OCI-LY7 (cell line): Measurements from ENCODE around the gene HIGD2A. TPM values are rescaled to one million over a fixed set of nuclear protein-coding genes. Genes with fewer than 3 reads are reported as not detected.

Experiments
- BruUV-seq: library from RNA; stranded (reverse); fragments of 400-500 nt; replicated peaks from 2 replicates; lab custom pipeline; 2021; lab: Mats Ljungman, UMichigan
- CTCF ChIA-PET: fragments of 300-600 bp; sonication (Branson Sonifier 250); formaldehyde crosslinking; loops from one replicate; lab custom pipeline; 2022; ENCODE audit warnings: antibody characterized with exemption; ENCODE audit not compliant: unreplicated experiment; lab: Charles Lee
- POLR2A ChIA-PET: fragments of 300-600 bp; sonication (Branson Sonifier 250); formaldehyde crosslinking; loops from one replicate; lab custom pipeline; 2022; ENCODE audit warnings: antibody characterized with exemption; lab: Charles Lee
- DNase-seq: peaks from one replicate; pipeline ENCODE4 v3.0.0-alpha.2; 2015; ENCODE audit warnings: low spot score
- H2AFZ ChIP-seq: fragments of 200-600 bp; sonication (generic), shearing (Covaris generic); 2 replicates; pipeline ENCODE4 v1.6.1; 2014; ENCODE audit warnings: mild to moderate bottlenecking, antibody characterized with exemption, low read length, moderate library complexity
- H3K27ac ChIP-seq: fragments of 200-600 bp; sonication (generic); 2 replicates; pipeline ENCODE4 v1.5.1; 2014; ENCODE audit warnings: mixed run types, low read depth, mild to moderate bottlenecking, moderate library complexity, low read length, inconsistent platforms; ENCODE audit not compliant: poor library complexity, severe bottlenecking
- H3K36me3 ChIP-seq: fragments of 200-600 bp; sonication (generic); 2 replicates; pipeline ENCODE4 v1.6.1; 2014; ENCODE audit warnings: mild to moderate bottlenecking, antibody characterized with exemption, low read length, moderate library complexity, mixed read lengths; ENCODE audit not compliant: insufficient read depth
- H3K4me1 ChIP-seq: fragments of 200-600 bp; sonication (generic); 2 replicates; pipeline ENCODE4 v1.5.1; 2014; ENCODE audit warnings: mild to moderate bottlenecking, low read length; ENCODE audit not compliant: insufficient read depth, poor library complexity, severe bottlenecking
- H3K4me2 ChIP-seq: fragments of 200-600 bp; sonication (generic); 2 replicates; pipeline ENCODE4 v1.6.1; 2014; ENCODE audit warnings: mild to moderate bottlenecking, low read length
- H3K4me3 ChIP-seq: fragments of 200-600 bp; sonication (generic); 2 replicates; pipeline ENCODE4 v1.5.1; 2014; ENCODE audit warnings: mild to moderate bottlenecking, low read depth, low read length; ENCODE audit not compliant: poor library complexity, severe bottlenecking
- H3K79me2 ChIP-seq: fragments of 200-600 bp; sonication (generic); 2 replicates; pipeline ENCODE4 v1.6.1; 2016; ENCODE audit warnings: low read depth, mild to moderate bottlenecking, low read length, moderate library complexity, mixed read lengths; ENCODE audit not compliant: insufficient read depth
- H3K9me2 ChIP-seq: fragments of 200-600 bp; sonication (generic); 2 replicates; pipeline ENCODE4 v1.6.1; 2016; ENCODE audit warnings: mild to moderate bottlenecking, low read length, mixed read lengths; ENCODE audit not compliant: insufficient read depth
- H3K9me3 ChIP-seq: fragments of 200-600 bp; sonication (generic); 2 replicates; pipeline ENCODE4 v1.6.1; 2014; ENCODE audit warnings: mild to moderate bottlenecking, mixed run types, low read length, mixed read lengths
- H4K20me1 ChIP-seq: fragments of 200-600 bp; sonication (generic); 2 replicates; pipeline ENCODE4 v1.6.1; 2014; ENCODE audit warnings: mild to moderate bottlenecking, antibody characterized with exemption, low read length, moderate library complexity, mixed read lengths; ENCODE audit not compliant: insufficient read depth
- CTCF ChIP-seq: fragments of 200-600 bp; sonication (generic); conservative IDR thresholded peaks from 2 replicates; pipeline ENCODE4 v1.5.1; 2014; ENCODE audit warnings: mild to moderate bottlenecking, antibody characterized with exemption, low read length, moderate library complexity, mixed read lengths
- EZH2phosphoT487 ChIP-seq: fragments of 200-600 bp; sonication (generic); IDR thresholded peaks from 2 replicates; pipeline ENCODE4 v1.6.1; 2018; ENCODE audit warnings: low read depth, borderline replicate concordance, mild to moderate bottlenecking, mixed run types, antibody characterized with exemption, low read length, moderate library complexity, mixed read lengths
- intact Hi-C: fragments of 100-400 bp; cut with micrococcal nuclease; formaldehyde crosslinking; loops from one replicate; pipeline ENCODE4 v1.10.0; 2022; ENCODE audit not compliant: unreplicated experiment
- total RNA-seq, 2 experiments: library from RNA; depleted of rRNA in 1 of 2; stranded (reverse); fragments of >200 nt in 1 of 2; shearing (Covaris generic) in 1 of 2; gene quantifications; 2 replicates each; pipeline ENCODE4 v1.2.3, GENCODE V29; 2014 to 2022

Gene HIGD2A
- total RNA-seq, 2 experiments from 2014 or later, result 145 to 223 TPM

GRCh38 chr5:176394881-176395675, 6.5 kb downstream of the HIGD2A start:
- TF ChIP-seq CTCF (no peak), EZH2phosphoT487 (no peak)
- no peaks in the 10 kb centered on the region for H4K20me1 ChIP-seq
- ChIA-PET CTCF (no interaction called here), POLR2A (interaction anchor here (0.9 kb wide), 2 partner anchors 33 to 54 kb away, joined by 3 to 4 read pairs; no protein-coding TSS in a partner anchor)
- BruUV-seq, result no TSS peak
- no peaks in the 10 kb centered on the region for H3K9me3 ChIP-seq
- DNase-seq, result no peak
- no peak overlapping the region for H2AFZ ChIP-seq
- H3K27ac ChIP-seq, result no peak overlapping the region
- H3K9me2 ChIP-seq, result no peaks in the 10 kb centered on the region
- H3K36me3 ChIP-seq, result peaks cover 38% of the 10 kb centered on the region
- H3K4me1 ChIP-seq, result peaks cover 4% of the 10 kb centered on the region
- H3K79me2 ChIP-seq, result peaks cover 9% of the 10 kb centered on the region; the same call in 1 of the 2 replicates
- intact Hi-C loops, result no loop called here
- H3K4me3 ChIP-seq, result no peak overlapping the region
- H3K4me2 ChIP-seq, result no peak overlapping the region

GRCh38 chr5:176396330-176396729, 7.8 kb downstream of the HIGD2A start:
- no peak overlapping the region for H3K27ac ChIP-seq
- H3K4me2 ChIP-seq, result no peak overlapping the region

More at GRCh38 chr5:176396330-176396729, 7.8 kb downstream of the HIGD2A start:
- intact Hi-C loops, result no loop called here
- POLR2A ChIA-PET, result no interaction called here
- CTCF ChIA-PET, result no interaction called here
- no peak overlapping the region for H3K4me3 ChIP-seq
- peaks cover 25% of the 10 kb centered on the region for H3K36me3 ChIP-seq
- no peaks in the 10 kb centered on the region for H3K4me1 ChIP-seq
- BruUV-seq, result no TSS peak
- H2AFZ ChIP-seq, result no peak overlapping the region
- TF ChIP-seq EZH2phosphoT487, result no peak
- TF ChIP-seq CTCF, result no peak
- H3K9me3 ChIP-seq, result no peaks in the 10 kb centered on the region
- H3K79me2 ChIP-seq, result no peaks in the 10 kb centered on the region
- DNase-seq, result no peak
- no peaks in the 10 kb centered on the region for H3K9me2 ChIP-seq
- H4K20me1 ChIP-seq, result no peaks in the 10 kb centered on the region
